HG02588 (cell line): ENCODE measurements around the gene TDRD7.
"Not testable (repeated sequence)": the region's sequence is repeated elsewhere in the genome, so short reads cannot be mapped to it uniquely, and the experiment has no call there.

Experiments
- ATAC-seq: cut with Tn5 transposase; IDR thresholded peaks from one replicate; pipeline ENCODE4 v1.9.1; 2021; ENCODE audit warnings: mild to moderate bottlenecking, moderate library complexity; ENCODE audit not compliant: unreplicated experiment

The TDRD7 gene

DNA sequence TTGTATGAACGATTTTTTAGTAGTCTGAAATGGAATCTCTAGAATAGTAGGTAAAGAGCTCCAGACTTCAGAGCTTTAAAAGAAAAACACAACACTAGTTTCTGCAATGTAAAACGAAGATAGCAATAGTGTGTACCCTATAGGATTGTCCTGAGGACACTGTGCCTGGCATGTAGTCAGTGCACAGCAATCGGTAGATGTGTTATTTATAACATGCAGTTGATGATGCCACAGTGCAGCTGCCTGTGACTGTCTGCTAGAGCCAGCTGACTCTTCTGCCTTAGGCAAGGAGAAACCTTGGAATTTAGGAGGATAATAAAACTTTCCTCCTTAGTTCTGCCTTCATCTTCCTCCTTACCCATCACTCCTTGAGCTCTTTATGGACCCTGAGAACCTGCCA lies 61.8 kb downstream of the TDRD7 start:
- ATAC-seq: no peak

- ATAC-seq: no peak
Measured at GRCh38 chr9:97474372-97474925, 62.6 kb downstream of the TDRD7 start.

- ATAC-seq: no peak
Measured at GRCh38 chr9:97475059-97475458, 63.2 kb downstream of the TDRD7 start.

GRCh38 chr9:97478301-97478981 lies 66.5 kb downstream of the TDRD7 start:
- no peak for ATAC-seq

GRCh38 chr9:97479496-97480159 lies 67.7 kb downstream of the TDRD7 start:
- ATAC-seq: no peak

- ATAC-seq: no peak
Measured at GRCh38 chr9:97480174-97480573, 68.3 kb downstream of the TDRD7 start.

DNA sequence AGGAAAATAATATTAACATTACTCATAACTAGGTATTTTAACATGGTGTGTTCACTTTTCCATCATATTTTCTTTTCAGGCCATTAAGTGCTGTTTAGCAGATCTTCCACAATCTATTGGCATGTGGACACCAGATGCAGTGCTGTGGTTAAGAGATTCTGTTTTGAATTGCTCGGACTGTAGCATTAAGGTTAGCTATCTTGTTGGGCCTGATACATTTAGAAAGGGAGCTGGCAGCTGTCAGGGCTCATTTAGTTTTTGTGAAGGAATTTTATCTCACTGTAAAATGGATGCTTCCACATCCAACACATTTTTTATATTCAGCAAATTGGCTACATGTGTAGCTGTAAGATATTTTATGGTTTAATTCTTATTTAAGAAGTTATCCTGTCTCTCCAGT lies 68.9 kb downstream of the TDRD7 start:
- ATAC-seq: no peak

- no peak for ATAC-seq
Measured at GRCh38 chr9:97484134-97484533, 72.2 kb downstream of the TDRD7 start.

GRCh38 chr9:97487107-97487506 lies 75.2 kb downstream of the TDRD7 start:
- ATAC-seq: no peak

DNA sequence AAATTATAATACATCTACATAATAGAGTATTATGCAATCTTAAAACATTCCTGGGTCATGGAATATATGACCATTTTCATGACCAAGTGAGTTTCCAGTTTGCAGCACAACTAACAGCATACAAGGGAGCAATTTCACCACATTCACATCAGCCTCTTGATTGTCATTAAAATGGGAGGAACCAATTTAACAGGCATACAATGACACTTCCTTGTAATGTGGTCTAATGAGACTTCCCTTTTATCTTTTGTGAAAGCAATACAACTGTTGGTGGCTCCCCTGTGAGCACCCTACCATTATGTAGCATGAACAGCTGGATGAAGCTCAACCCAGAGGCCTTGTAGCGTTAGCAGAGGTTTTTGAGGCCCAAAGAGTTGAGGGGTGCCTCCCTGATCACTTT lies 76.0 kb downstream of the TDRD7 start:
- no peak for ATAC-seq

GRCh38 chr9:97491216-97491999 lies 79.5 kb downstream of the TDRD7 start:
- ATAC-seq: no peak

GRCh38 chr9:97497558-97498375 lies 85.9 kb downstream of the TDRD7 start:
- not testable (repeated sequence) for ATAC-seq

DNA sequence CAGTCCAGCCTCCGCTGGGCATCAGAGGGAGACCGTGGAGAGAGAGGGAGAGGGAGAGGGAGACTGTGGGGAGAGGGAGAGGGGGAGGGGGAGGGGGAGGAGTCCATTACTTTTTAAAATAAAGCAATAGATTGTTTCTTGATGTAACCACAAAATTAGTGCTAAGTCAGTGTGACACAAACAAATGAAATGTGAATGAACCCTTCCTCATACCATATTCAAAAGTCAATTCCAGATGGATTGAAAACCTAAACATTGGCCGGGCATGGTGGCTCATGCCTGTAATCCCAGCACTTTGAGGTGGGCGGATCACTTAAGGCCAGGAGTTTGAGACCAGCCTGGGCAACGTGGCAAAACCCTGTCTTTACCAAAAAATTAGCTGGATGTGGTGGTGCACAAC lies 87.0 kb downstream of the TDRD7 start:
- not testable (repeated sequence) for ATAC-seq

GRCh38 chr9:97500263-97500662 lies 88.4 kb downstream of the TDRD7 start:
- no peak for ATAC-seq

DNA sequence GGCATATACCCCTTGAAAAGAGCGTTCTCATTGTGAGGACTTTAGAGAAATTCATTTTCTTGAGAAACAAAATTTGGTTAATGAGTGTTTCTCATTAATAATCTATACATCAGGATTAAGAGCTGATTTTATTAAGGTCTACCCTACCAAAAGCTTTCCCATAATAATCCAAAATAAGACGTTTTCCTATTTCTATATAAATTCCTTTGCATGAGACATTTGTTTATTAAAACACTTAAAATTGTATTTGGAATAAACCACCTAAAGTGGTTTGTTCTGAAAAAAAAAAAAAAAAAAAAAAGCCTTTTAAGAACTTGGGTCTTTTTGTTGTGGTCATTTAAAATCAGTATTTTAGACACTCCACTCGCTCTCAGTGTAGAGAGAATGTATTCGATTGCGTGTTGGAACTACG lies 88.9 kb downstream of the TDRD7 start:
- ATAC-seq: no peak

- peak; percentile 58 for ATAC-seq
Measured at GRCh38 chr9:97501177-97501971, 89.5 kb downstream of the TDRD7 start, which contains the start of gene TMOD1. Gene TMOD1, plus strand, starts transcription at chr9:97501666. Its CDS starts 22,523 bp downstream, at chr9:97524189.

GRCh38 chr9:97501972-97502221 lies 90.0 kb downstream of the TDRD7 start:
- ATAC-seq: peak; percentile 26

- no peak for ATAC-seq
Measured at GRCh38 chr9:97502222-97502983, 90.5 kb downstream of the TDRD7 start.
